Fibroblast of the aortic adventitia (primary cell): ENCODE data around the gene NBEA. TPM values are rescaled to one million over a fixed set of nuclear protein-coding genes. Genes with fewer than 3 reads are reported as not detected.
"Not testable (repeated sequence)": the region's sequence is repeated elsewhere in the genome, so short reads cannot be mapped to it uniquely, and the experiment has no call there.

Source experiments
- DNase-seq: peaks from one replicate; pipeline ENCODE4 v3.0.0-alpha.2; 2010; ENCODE audit warnings: low read depth
- H3K4me3 ChIP-seq: 2 replicates; pipeline ENCODE4 v1.5.1; 2011; ENCODE audit warnings: low read depth, mild to moderate bottlenecking, control low read depth, low read length, moderate library complexity
- CTCF ChIP-seq: IDR thresholded peaks from 2 replicates; pipeline ENCODE4 v1.5.1; 2011; ENCODE audit warnings: mild to moderate bottlenecking, low read length, control low read depth, inconsistent platforms; ENCODE audit not compliant: insufficient read depth
- total RNA-seq: library from RNA; depleted of rRNA; stranded (reverse); fragments of >200 nt; gene quantifications from 2 replicates; pipeline ENCODE4 v1.2.3, GENCODE V29; 2012; ENCODE audit warnings: low replicate concordance

NBEA gene
- total RNA-seq, 1 donor, result 6.9 TPM

- DNase-seq, result no peak
- no peak overlapping the region for H3K4me3 ChIP-seq
These were observed 733.6 kb downstream of the NBEA start for GRCh38 chr13:35675651-35676050.

DNA sequence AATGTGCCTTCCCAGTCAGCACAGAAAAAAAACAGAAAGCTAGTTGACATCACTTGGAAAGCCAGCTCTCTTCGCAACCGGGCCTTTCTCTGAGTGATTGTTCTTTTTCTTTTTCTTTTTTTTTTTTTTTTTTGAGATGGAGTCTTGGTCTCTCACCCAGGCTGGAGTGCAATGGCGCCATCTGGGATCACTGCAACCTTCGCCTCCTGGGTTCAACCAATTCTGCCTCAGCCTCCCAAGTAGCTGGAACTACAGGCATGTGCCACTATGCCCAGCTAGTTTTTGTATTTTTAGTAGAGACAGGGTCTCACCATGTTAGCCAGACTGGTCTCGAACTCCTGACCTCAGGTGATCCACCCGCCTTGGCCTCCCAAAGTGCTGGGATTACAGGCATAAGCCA, 735.8 kb downstream of the NBEA start:
- not testable (repeated sequence) for DNase-seq, H3K4me3 ChIP-seq

More at GRCh38 chr13:35675651-35676050, 733.6 kb downstream of the NBEA start:
- TF ChIP-seq CTCF, result no peak

- DNase-seq, result no peak
- TF ChIP-seq CTCF, result no peak
- H3K4me3 ChIP-seq, result no peak overlapping the region
These were observed 739.6 kb downstream of the NBEA start for GRCh38 chr13:35681685-35682084.

DNA sequence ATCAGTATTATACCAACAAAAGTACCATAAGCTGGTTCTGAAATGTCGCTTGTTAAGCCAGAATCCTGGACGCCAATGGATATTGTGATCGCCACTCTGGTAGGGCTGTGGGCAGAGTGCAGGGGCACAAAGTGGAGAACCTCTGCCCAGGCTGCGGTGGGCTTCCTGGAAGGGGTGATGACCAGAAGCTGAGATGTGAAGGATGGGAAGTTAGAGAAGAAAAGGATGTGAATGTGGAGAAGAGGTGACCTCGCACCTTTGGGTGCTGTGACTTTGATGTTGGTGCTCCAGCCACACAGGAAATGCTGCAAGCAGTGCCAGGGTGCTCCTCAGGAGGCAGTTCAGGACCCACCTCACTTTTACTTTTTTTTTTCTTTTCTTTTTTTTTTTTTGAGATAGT, 742.4 kb downstream of the NBEA start:
- no peak for DNase-seq
- no peak overlapping the region for H3K4me3 ChIP-seq
- TF ChIP-seq CTCF, result no peak

DNA sequence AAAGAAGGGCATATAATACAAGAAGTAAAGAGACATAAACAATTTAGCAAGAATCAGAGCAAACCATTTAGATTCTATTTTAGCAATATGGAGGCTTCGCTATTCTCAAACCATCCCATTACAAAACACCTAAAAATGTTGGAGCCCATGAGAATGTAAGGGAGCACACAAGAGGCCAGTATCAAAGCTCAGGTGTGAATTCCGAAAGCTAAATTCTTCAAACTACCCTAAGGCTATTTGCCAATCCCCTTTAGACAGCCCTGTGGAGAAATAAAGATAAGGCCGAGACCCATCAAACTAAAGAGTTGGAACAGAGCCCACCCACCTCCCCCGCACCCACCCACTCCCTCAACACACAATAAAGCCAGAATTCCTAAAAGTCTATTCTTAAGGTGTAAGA, 745.3 kb downstream of the NBEA start:
- H3K4me3 ChIP-seq, result no peak overlapping the region
- no peak for TF ChIP-seq CTCF
- no peak for DNase-seq

GRCh38 chr13:35690581-35691207, 748.6 kb downstream of the NBEA start:
- TF ChIP-seq CTCF, result no peak
- peak; percentile 43 for DNase-seq
- H3K4me3 ChIP-seq, result no peak overlapping the region

DNA sequence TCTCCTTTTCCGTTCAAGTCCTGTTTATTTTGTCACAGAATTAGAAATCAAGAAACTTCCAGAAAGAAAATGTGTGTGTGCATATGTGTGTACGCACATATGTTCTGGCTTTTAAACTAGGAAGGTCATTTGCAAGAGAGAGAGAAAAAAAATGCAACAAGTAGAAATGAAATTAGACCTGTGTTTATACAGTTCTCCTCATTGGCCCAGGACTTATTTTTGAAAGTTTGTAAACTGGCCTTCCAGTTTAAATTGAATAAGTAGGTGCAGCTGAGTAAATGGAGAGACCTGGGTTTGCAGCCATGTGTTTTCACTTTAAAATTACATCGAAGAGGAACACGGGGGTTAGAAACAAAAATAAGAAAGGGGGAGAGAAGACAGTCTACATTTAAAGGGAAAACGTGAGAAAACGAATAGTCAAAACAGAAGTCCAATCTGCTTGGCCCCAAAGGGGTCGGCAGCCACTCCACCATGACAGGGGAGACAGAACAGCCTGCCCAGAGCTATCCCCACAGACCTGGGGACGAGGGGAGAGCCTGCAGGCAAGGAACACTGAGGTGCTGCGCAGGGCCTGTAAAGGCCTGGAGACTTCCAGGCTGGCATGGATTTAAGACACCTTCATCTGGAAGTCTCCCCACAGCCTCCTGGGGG, 751.2 kb downstream of the NBEA start:
- DNase-seq, result no peak
- TF ChIP-seq CTCF, result no peak
- no peak overlapping the region for H3K4me3 ChIP-seq
